Spleen (tissue), 7 donors: Measurements from ENCODE around the gene FAAP100.

Experiments
- POLR2A ChIP-seq, 3 donors: fragments of 450-650 bp; IDR thresholded peaks; one replicate each; pipeline ENCODE4 v1.5.1; 2017; ENCODE audit warnings: antibody characterized with exemption in 3 of 3, mild to moderate bottlenecking in 1 of 3
- POLR2AphosphoS5 ChIP-seq, 3 donors: sonication (generic); formaldehyde crosslinking; IDR thresholded peaks; one replicate each; pipeline ENCODE4 v1.5.1; 2017; ENCODE audit warnings: antibody characterized with exemption in 3 of 3
- TF ChIP-seq, protein P1 (sequence below), 11 experiments: fragments of 200-600 bp in 7 of 11; fragments of 450-650 bp in 4 of 11; sonication (generic) in 4 of 11; IDR thresholded peaks in 8 of 11; conservative IDR thresholded peaks in 3 of 11; 1 replicate in 7 of 11; 2 replicates in 4 of 11; pipeline versions ENCODE4 v1.4.0 to v1.8.0; 2016 to 2021; ENCODE audit warnings: antibody characterized with exemption in 11 of 11, inconsistent platforms in 4 of 11, mild to moderate bottlenecking in 1 of 11
- donor health status: DM: no; HTN: no; CAD: no; lungs with moderate emphysema.
- donor health status: DM: no; HTN: no; CAD: no.
- donor health status: DM: no; HTN: no; CAD: no.

DNA sequence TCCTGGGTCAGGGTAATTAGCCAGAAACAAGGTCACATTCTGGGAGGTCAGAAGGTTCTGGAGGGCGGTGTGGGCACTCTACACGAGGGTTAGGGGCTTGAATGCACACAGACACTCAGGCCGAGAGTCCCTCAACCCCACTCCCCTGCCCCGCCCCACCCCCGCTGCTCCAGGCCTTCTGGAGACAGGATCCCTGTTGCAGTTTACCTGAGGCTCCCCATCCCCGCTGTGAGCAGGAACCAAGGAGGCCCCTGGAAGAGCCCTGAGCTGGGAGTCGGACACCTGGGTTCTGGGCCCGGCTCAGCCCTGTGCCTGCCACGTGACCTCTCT, 35.2 kb downstream of the FAAP100 start:
- TF ChIP-seq, protein P1, sequence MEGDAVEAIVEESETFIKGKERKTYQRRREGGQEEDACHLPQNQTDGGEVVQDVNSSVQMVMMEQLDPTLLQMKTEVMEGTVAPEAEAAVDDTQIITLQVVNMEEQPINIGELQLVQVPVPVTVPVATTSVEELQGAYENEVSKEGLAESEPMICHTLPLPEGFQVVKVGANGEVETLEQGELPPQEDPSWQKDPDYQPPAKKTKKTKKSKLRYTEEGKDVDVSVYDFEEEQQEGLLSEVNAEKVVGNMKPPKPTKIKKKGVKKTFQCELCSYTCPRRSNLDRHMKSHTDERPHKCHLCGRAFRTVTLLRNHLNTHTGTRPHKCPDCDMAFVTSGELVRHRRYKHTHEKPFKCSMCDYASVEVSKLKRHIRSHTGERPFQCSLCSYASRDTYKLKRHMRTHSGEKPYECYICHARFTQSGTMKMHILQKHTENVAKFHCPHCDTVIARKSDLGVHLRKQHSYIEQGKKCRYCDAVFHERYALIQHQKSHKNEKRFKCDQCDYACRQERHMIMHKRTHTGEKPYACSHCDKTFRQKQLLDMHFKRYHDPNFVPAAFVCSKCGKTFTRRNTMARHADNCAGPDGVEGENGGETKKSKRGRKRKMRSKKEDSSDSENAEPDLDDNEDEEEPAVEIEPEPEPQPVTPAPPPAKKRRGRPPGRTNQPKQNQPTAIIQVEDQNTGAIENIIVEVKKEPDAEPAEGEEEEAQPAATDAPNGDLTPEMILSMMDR (IDR thresholded peaks at IDR 0.05 in 8 of 11, conservative IDR thresholded peaks at IDR 0.05 in 3 of 11): no peak
- no peak for TF ChIP-seq POLR2A (IDR thresholded peaks at IDR 0.05)
- TF ChIP-seq POLR2AphosphoS5 (IDR thresholded peaks at IDR 0.05): no peak
